Endothelial cell of umbilical vein (primary cell): ENCODE data around the gene FAM163A. TPM values are rescaled to one million over a fixed set of nuclear protein-coding genes. Genes with fewer than 3 reads are reported as not detected.

Source experiments
- BruUV-seq: library from RNA; stranded (reverse); fragments of 400-500 nt; replicated peaks from 2 replicates; lab custom pipeline; 2021; lab: Mats Ljungman, UMichigan
- CTCF ChIA-PET: fragments of 300-600, 350-600 bp; sonication (Branson Sonifier 250); formaldehyde crosslinking; loops from one replicate; lab custom pipeline; 2021; ENCODE audit warnings: antibody characterized with exemption, inconsistent platforms; lab: Charles Lee
- POLR2A ChIA-PET: fragments of 300-600, 350-600 bp; sonication (Branson Sonifier 250); formaldehyde crosslinking; loops from one replicate; lab custom pipeline; 2021; ENCODE audit warnings: antibody characterized with exemption, inconsistent platforms; lab: Charles Lee
- DNase-seq: peaks from one replicate; pipeline ENCODE4 v3.0.0-alpha.2; 2011; ENCODE audit warnings: low read depth, low spot score
- FAIRE-seq: peaks from 2 replicates; lab custom pipeline; 2011; peaks lifted over from hg19 to GRCh38; lab: Jason Lieb, UNC
- H2AFZ ChIP-seq: 2 replicates; pipeline ENCODE4 v1.6.0; 2012; ENCODE audit warnings: low read depth, low read length, control low read depth, inconsistent platforms
- H3K27ac ChIP-seq: 2 replicates; pipeline ENCODE4 v1.5.1; 2011; ENCODE audit warnings: low read depth, mild to moderate bottlenecking, control low read depth, low read length, moderate library complexity; ENCODE audit not compliant: insufficient read depth
- H3K27me3 ChIP-seq, 2 experiments: 2 replicates each; pipeline versions ENCODE4 v1.6.0 to v1.6.1; 2011; ENCODE audit warnings: low read length in 2 of 2, mixed read lengths in 1 of 2; ENCODE audit not compliant: control insufficient read depth in 2 of 2, insufficient read depth in 2 of 2
- H3K36me3 ChIP-seq, 2 experiments: 2 replicates in 1 of 2; 3 replicates in 1 of 2; pipeline ENCODE4 v1.5.1; 2011; ENCODE audit warnings: low read length in 2 of 2, mild to moderate bottlenecking in 1 of 2, moderate library complexity in 1 of 2; ENCODE audit not compliant: control insufficient read depth in 2 of 2, insufficient read depth in 2 of 2; ENCODE audit errors: extremely low read depth in 1 of 2
- H3K4me1 ChIP-seq: 3 replicates; pipeline ENCODE4 v1.5.1; 2011; ENCODE audit warnings: mild to moderate bottlenecking, low read length; ENCODE audit not compliant: control insufficient read depth, insufficient read depth; ENCODE audit errors: extremely low read depth
- H3K4me2 ChIP-seq: 2 replicates; pipeline ENCODE4 v1.6.1; 2011; ENCODE audit warnings: low read length, control low read depth, mixed read lengths; ENCODE audit not compliant: insufficient read depth
- H3K4me3 ChIP-seq, 3 experiments: fragments of 200-600 bp in 1 of 3; sonication (generic), shearing (Covaris generic) in 1 of 3; replicated peaks in 1 of 3; 2 replicates each; pipeline ENCODE4 v1.5.1; 2011 to 2016; ENCODE audit warnings: control low read depth in 3 of 3, low read length in 3 of 3, mild to moderate bottlenecking in 2 of 3, inconsistent platforms in 1 of 3, low read depth in 1 of 3, moderate library complexity in 1 of 3; ENCODE audit not compliant: insufficient read depth in 1 of 3
- H3K79me2 ChIP-seq: 2 replicates; pipeline ENCODE4 v1.6.0; 2012; ENCODE audit warnings: low read length, inconsistent platforms; ENCODE audit not compliant: control insufficient read depth, insufficient read depth
- H3K9ac ChIP-seq: replicated peaks from 2 replicates; pipeline ENCODE3; 2011; ENCODE audit warnings: low read length, control low read depth; ENCODE audit not compliant: insufficient read depth; ENCODE audit errors: extremely low read depth
- H3K9me1 ChIP-seq: replicated peaks from 3 replicates; pipeline ENCODE4 v1.6.0; 2011; ENCODE audit warnings: mild to moderate bottlenecking, low read length; ENCODE audit not compliant: control insufficient read depth, insufficient read depth; ENCODE audit errors: extremely low read depth
- H3K9me3 ChIP-seq: replicated peaks from 2 replicates; pipeline ENCODE4 v1.5.1; 2012; ENCODE audit warnings: low read length, inconsistent platforms; ENCODE audit not compliant: control insufficient read depth, insufficient read depth
- H4K20me1 ChIP-seq: replicated peaks from 2 replicates; pipeline ENCODE3; 2011; ENCODE audit warnings: mild to moderate bottlenecking, low read length; ENCODE audit not compliant: control insufficient read depth, insufficient read depth; ENCODE audit errors: extremely low read depth
- EZH2 ChIP-seq: IDR thresholded peaks from 2 replicates; pipeline ENCODE4 v1.6.1; 2012; ENCODE audit warnings: borderline replicate concordance, low read depth, mild to moderate bottlenecking, moderate library complexity, low read length, inconsistent platforms; ENCODE audit not compliant: severe bottlenecking
- FOS ChIP-seq: IDR thresholded peaks from 2 replicates; pipeline ENCODE4 v1.6.1; 2011; ENCODE audit warnings: mild to moderate bottlenecking, low read length, moderate library complexity, borderline replicate concordance; ENCODE audit not compliant: insufficient read depth
- GATA2 ChIP-seq: IDR thresholded peaks from 2 replicates; pipeline ENCODE4 v1.7.0; 2011; ENCODE audit warnings: low read depth, mild to moderate bottlenecking, moderate library complexity, mixed read lengths, low read length; ENCODE audit not compliant: insufficient read length, insufficient read depth
- JUN ChIP-seq: IDR thresholded peaks from 2 replicates; pipeline ENCODE4 v1.6.1; 2011; ENCODE audit warnings: borderline replicate concordance, low read depth; ENCODE audit not compliant: insufficient read length, insufficient read depth
- MYC ChIP-seq: IDR thresholded peaks from one replicate; pipeline ENCODE4 v1.6.1; 2011; ENCODE audit warnings: mild to moderate bottlenecking, low read depth, low read length
- POLR2A ChIP-seq: IDR thresholded peaks from 2 replicates; pipeline ENCODE4 v1.6.1; 2012; ENCODE audit warnings: low read depth, mild to moderate bottlenecking, control low read depth, low read length
- POLR2AphosphoS5 ChIP-seq: IDR thresholded peaks from 2 replicates; pipeline ENCODE4 v1.6.1; 2012; ENCODE audit warnings: low read depth, mild to moderate bottlenecking, control low read depth, low read length, moderate library complexity; ENCODE audit not compliant: insufficient read depth
- dilution Hi-C: fragments of 300-500 bp; cut with MboI; formaldehyde crosslinking; loops from one replicate; pipeline ENCODE4 v1.15.0; 2019; ENCODE audit warnings: low sequenced_read_pairs; ENCODE audit not compliant: extremely low pct_ligation_motif_present
- intact Hi-C: fragments of 100-400 bp; cut with micrococcal nuclease; formaldehyde crosslinking; loops from one replicate; pipeline ENCODE4 v1.10.0; 2022
- polyA plus RNA-seq, 4 experiments: library from polyadenylated mRNA; depleted of rRNA in 3 of 4; stranded (reverse) in 3 of 4; unstranded in 1 of 4; fragments of >200 nt; gene quantifications; 2 replicates each; pipeline versions ENCODE4 v1.2.1 to v1.2.3, GENCODE V29; 2011 to 2012; ENCODE audit warnings: missing spikeins in 1 of 4
- total RNA-seq: library from RNA; stranded (reverse); gene quantifications from 2 replicates; pipeline ENCODE4 v1.2.3, GENCODE V29; 2021
- TF ChIP-seq, protein P1 (sequence below), 2 donors: IDR thresholded peaks; 1 replicate in 1 of 2; 2 replicates in 1 of 2; pipeline ENCODE4 v1.5.1; 2011; ENCODE audit warnings: low read length in 2 of 2, mild to moderate bottlenecking in 2 of 2, moderate library complexity in 2 of 2, control low read depth in 1 of 2, inconsistent platforms in 1 of 2, low read depth in 1 of 2; ENCODE audit not compliant: insufficient read depth in 1 of 2; ENCODE audit errors: extremely low read depth in 1 of 2
- TF ChIP-seq, protein P2 (sequence below): IDR thresholded peaks from 2 replicates; pipeline ENCODE4 v1.6.1; 2011; ENCODE audit not compliant: insufficient read depth, insufficient read length

Gene FAM163A
- total and polyA plus RNA-seq, 2 donors (not counting 3 experiments of a cell fraction or from before 2014, with no cell fraction given): not detected

DNA sequence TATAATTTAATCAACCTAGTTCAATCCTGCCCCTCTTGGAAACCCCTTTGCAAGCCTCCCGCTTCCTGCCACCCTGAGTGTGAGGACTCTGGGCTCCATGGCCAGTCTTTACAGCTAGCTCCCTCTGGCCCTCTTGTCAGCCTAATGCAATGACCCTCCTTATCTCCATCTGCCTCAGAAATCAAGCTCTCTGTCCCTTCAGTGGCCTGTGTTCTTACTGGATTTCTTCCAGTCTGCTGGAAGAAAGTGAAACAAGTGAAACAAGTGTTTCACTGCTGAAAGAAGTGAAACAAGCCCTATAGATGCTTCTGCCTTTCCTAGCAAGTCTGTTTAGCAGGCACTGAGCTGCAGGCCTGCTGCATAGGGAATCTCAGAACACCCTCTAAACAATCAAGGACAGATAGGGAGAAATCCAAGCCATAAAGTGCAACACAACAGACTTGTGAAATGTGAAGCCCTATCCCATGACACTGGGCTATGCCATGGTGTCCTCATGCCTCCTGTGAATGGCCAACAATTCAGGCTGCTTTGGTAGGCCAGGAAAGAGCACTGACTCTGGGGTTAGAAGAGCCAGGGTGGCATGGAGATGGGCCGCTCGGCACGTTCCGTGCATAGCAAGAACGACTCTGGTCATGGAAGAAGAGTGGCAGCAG, 55.9 kb downstream of the FAM163A start:
- no peak for FAIRE-seq
- TF ChIP-seq, protein P1, sequence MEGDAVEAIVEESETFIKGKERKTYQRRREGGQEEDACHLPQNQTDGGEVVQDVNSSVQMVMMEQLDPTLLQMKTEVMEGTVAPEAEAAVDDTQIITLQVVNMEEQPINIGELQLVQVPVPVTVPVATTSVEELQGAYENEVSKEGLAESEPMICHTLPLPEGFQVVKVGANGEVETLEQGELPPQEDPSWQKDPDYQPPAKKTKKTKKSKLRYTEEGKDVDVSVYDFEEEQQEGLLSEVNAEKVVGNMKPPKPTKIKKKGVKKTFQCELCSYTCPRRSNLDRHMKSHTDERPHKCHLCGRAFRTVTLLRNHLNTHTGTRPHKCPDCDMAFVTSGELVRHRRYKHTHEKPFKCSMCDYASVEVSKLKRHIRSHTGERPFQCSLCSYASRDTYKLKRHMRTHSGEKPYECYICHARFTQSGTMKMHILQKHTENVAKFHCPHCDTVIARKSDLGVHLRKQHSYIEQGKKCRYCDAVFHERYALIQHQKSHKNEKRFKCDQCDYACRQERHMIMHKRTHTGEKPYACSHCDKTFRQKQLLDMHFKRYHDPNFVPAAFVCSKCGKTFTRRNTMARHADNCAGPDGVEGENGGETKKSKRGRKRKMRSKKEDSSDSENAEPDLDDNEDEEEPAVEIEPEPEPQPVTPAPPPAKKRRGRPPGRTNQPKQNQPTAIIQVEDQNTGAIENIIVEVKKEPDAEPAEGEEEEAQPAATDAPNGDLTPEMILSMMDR (IDR thresholded peaks at IDR 0.05; ENCODE audit: extremely low read depth in 1 of 2, insufficient read depth in 1 of 2, low read depth in 1 of 2, low read length in 2 of 2): no peak
- TF ChIP-seq MYC: no peak
- TF ChIP-seq, protein P2, sequence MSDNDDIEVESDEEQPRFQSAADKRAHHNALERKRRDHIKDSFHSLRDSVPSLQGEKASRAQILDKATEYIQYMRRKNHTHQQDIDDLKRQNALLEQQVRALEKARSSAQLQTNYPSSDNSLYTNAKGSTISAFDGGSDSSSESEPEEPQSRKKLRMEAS: no peak
- TF ChIP-seq FOS: no peak
- no peak for TF ChIP-seq JUN
- TF ChIP-seq GATA2: no peak
- TF ChIP-seq POLR2A: no peak
- TF ChIP-seq EZH2: no peak
- no peak for TF ChIP-seq POLR2AphosphoS5
- Histone ChIP-seq H3K27me3 (peaks cover 6 to 14% of the 10 kb centered on the region in 2 experiments), H3K36me3 (no peaks in the 10 kb centered on the region), H4K20me1 (no peaks in the 10 kb centered on the region), H3K9ac (no peak overlapping the region), H3K9me1 (no peaks in the 10 kb centered on the region), H3K27ac (no peak overlapping the region), H3K9me3 (no peaks in the 10 kb centered on the region), H3K79me2 (no peaks in the 10 kb centered on the region), H3K4me3 (no peak overlapping the region), H3K4me1 (no peaks in the 10 kb centered on the region), H2AFZ (no peak overlapping the region), H3K4me2 (no peak overlapping the region)
- POLR2A ChIA-PET: no interaction called here
- CTCF ChIA-PET: interaction anchor here (0.7 to 5.8 kb wide), 4 partner anchors 11 to 93 kb away, joined by 3 to 39 read pairs (median 5); no protein-coding TSS in a partner anchor
- intact Hi-C loops (no loop called here), dilution Hi-C loops (no loop called here)
- DNase-seq: no peak
- BruUV-seq: no TSS peak
